Bronchial epithelial cell (primary cell): Measurements from ENCODE around the gene WDR37. TPM values are rescaled to one million over a fixed set of nuclear protein-coding genes. Genes with fewer than 3 reads are reported as not detected.

ENCODE experiments used
- DNase-seq: peaks from one replicate; pipeline ENCODE4 v3.0.0-alpha.2; 2010; ENCODE audit warnings: low read depth
- FAIRE-seq: peaks from 2 replicates; lab custom pipeline; 2011; peaks lifted over from hg19 to GRCh38; lab: Jason Lieb, UNC
- H3K27me3 ChIP-seq: 2 replicates; pipeline ENCODE4 v1.5.1; 2011; ENCODE audit warnings: low read length; ENCODE audit not compliant: control insufficient read depth, insufficient read depth
- H3K36me3 ChIP-seq: 2 replicates; pipeline ENCODE4 v1.5.1; 2011; ENCODE audit warnings: low read length; ENCODE audit not compliant: control insufficient read depth, insufficient read depth
- H3K4me3 ChIP-seq: 2 replicates; pipeline ENCODE4 v1.5.1; 2011; ENCODE audit warnings: mild to moderate bottlenecking, low read depth, low read length, control low read depth
- CTCF ChIP-seq: IDR thresholded peaks from 2 replicates; pipeline ENCODE4 v1.5.1; 2011; ENCODE audit warnings: mild to moderate bottlenecking, moderate library complexity, low read length, control low read depth, inconsistent platforms; ENCODE audit not compliant: insufficient read depth, severe bottlenecking
- total RNA-seq: library from RNA; depleted of rRNA; stranded (reverse); fragments of >200 nt; gene quantifications from 2 replicates; pipeline ENCODE4 v1.2.1, GENCODE V29; 2014

Gene WDR37
- total RNA-seq, 1 donor from 2014 or later: 11.1 TPM

DNA sequence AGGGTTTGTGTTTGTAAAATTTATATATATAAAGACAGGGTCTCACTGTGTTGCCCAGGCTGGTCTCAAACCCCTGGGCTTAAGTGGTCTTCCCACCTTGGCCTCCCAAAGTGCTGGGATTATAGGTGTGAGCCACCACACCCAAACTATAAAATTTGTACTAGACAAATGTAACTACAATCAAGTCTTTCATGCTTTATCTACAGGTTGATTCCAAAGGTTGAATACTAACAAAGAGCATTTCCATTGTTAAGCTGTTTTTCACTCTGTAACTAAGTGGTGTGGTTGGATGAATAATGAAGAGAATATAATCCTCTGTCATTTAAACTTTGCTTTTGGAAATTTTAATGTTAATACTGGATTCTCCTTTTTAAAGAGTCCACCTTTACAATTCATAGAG, 22.5 kb downstream of the WDR37 start:
- Histone ChIP-seq H3K36me3 (peaks cover 14% of the 10 kb centered on the region), H3K27me3 (no peaks in the 10 kb centered on the region), H3K4me3 (no peak overlapping the region)
- FAIRE-seq: no peak
- no peak for DNase-seq
- TF ChIP-seq CTCF: no peak

GRCh38 chr10:1083581-1083980, 27.4 kb downstream of the WDR37 start:
- Histone ChIP-seq H3K4me3 (no peak overlapping the region), H3K27me3 (no peaks in the 10 kb centered on the region), H3K36me3 (peaks cover 26% of the 10 kb centered on the region)
- no peak for TF ChIP-seq CTCF
- FAIRE-seq (no peak), DNase-seq (no peak)

DNA sequence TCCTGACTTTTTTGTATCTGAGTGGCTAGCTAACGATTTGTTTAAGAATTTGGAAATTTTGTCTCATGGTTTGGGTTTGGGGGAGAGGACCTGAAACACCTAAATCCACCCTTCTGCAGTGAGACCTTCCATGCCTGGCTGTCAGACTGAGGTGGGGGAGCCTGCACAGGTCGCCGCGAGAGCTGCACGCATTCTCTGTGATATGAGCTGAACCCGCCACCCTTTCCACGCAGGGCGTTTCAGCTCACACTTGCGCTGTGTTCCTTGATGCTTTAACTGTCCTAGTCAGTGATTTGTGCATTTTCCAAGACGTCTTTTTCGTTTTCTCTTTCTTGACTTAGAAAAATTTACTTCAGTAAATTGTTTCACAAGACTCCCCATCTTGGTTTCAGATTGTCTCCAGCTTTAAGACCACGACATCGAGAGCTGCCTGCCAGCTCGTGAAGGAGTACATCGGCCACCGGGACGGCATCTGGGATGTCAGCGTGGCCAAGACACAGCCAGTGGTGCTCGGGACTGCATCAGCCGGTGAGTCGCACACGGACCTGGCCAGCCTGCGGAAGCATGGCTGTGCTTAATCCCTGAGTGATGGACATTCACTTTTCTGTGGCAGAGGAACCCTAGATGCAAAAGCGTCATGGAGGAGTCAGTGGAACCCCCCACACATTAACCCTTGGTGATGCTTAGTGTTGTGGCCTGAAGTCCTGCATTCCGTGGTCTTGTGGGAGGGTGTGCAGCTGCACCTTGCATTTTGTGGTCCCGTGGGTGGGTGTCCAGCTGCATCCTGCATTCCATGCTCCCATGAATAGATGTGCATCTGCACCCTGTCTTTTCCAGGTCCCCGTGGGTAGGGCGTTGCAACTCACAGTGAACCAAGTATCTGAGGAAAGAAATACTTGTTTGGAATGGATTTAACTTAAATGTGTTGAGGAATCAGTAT, 28.1 kb downstream of the WDR37 start:
- DNase-seq (no peak), FAIRE-seq (no peak)
- Histone ChIP-seq H3K27me3 (no peaks in the 10 kb centered on the region), H3K36me3 (peaks cover 27% of the 10 kb centered on the region), H3K4me3 (no peak overlapping the region)
- TF ChIP-seq CTCF: no peak

DNA sequence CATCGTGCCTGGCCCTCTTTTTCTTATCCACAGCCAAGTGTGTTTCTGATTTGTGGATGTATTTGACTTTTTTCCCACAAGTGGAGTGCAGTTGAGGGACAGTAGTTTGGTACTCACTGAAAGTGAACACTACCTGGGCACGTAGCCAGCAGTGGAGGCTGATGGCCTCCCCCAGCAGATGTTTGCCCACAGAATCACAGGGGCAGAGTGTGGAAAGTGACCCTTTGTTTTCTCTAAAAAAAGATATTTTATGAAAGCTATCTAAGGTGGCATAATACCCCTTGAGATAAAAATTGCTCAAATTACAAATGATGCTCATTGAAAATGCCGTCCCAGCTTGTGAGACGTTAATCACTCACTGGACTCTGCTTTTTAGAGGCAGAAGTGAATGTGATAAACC, 29.1 kb downstream of the WDR37 start:
- DNase-seq (no peak), FAIRE-seq (no peak)
- Histone ChIP-seq H3K36me3 (peaks cover 24% of the 10 kb centered on the region), H3K4me3 (no peak overlapping the region), H3K27me3 (no peaks in the 10 kb centered on the region)
- TF ChIP-seq CTCF: no peak

DNA sequence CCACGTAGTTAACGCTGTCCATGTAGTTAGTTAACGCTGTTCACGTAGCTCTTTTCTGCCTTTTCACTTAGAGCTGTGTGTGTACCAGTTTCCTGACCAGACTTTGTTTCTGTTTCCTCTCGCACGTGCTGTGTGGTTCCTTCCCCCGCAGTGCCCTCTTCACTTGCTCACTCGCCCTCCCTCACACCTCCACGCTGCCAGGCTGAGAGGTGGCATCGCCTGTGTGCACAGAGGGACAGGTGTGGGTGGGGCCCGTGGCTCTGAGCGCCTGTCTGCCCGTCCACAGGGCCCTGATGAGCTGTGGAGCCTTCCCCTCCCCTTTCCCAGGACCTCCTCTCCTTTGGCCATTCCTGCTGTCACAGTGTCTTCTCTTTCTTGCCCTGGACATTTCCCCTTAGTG, 30.6 kb downstream of the WDR37 start:
- no peak for TF ChIP-seq CTCF
- Histone ChIP-seq H3K27me3 (no peaks in the 10 kb centered on the region), H3K4me3 (no peak overlapping the region), H3K36me3 (peaks cover 28% of the 10 kb centered on the region)
- no peak for FAIRE-seq
- no peak for DNase-seq
